ENCODE measurements around the gene IGDCC3. TPM values are rescaled to one million over a fixed set of nuclear protein-coding genes. Genes with fewer than 3 reads are reported as not detected.

IGDCC3 gene
- total and polyA plus RNA-seq, 10 of the 15 experiments (the other 5 are each of a cell fraction or from before 2014, with no cell fraction given) = 0.10 to 0.20 (median 0.15) TPM; not detected in 7

DNA sequence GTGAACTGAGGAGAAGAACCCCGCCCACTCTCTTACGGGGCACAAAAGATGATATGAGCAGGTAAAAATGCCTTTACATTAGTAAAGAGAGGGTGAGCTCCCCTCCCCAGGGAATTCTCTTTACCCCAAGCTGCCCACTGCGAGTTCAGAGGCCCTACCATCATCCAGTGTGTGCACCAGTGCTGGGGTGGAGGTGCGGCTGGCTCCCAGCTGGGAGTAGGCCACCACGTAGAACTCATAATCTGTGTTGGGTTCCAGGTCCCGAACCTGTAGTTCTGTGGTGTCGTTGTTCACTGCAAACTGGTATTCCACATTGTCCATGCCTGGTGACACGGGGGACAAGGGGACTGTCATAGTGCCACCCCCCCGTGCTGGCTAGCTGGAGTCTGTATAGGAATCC lies 17.1 kb upstream of the IGDCC3 start:
- intact Hi-C loops (cut with micrococcal nuclease; ENCODE audit: unreplicated experiment) (no loop called here), in situ Hi-C loops (cut with MboI) (no loop called here)
- 44% methylated on average over 9 of the region's 9 CpGs for WGBS (ENCODE audit: insufficient coverage, insufficient replicate concordance, low lambda C conversion rate, missing lambda C conversion rate)
- no peaks in the 10 kb centered on the region for H3K9me3 ChIP-seq (replicated peaks; ENCODE audit: control insufficient read depth, insufficient read depth, low read length)
- ChIA-PET SMC1A (ENCODE audit: uncharacterized antibody, unreplicated experiment) (interaction anchor here (0.5 to 1.2 kb wide), 2 partner anchors 81 to 118 kb away, joined by 3 read pairs; no protein-coding TSS in a partner anchor), CTCF (interaction anchor here (1.1 to 2.5 kb wide), 3 partner anchors 10 to 76 kb away, joined by 4 to 10 read pairs (median 9); no protein-coding TSS in a partner anchor), RAD21 (ENCODE audit: unreplicated experiment) (no interaction called here), POLR2A (no interaction called here)
- ATAC-seq = no peak
- no TSS peak for BruUV-seq (replicated peaks)
- no peaks in the 10 kb centered on the region for H3K4me1 ChIP-seq (ENCODE audit: control insufficient read depth, insufficient read depth, low read length)
- no peaks in the 10 kb centered on the region for H4K20me1 ChIP-seq (ENCODE audit: control insufficient read depth, insufficient read depth)
- no peak overlapping the region for H3K4me2 ChIP-seq (ENCODE audit: control insufficient read depth, insufficient read depth)
- no peak overlapping the region for H3K4me3 ChIP-seq
- no peaks in the 10 kb centered on the region for H3K36me3 ChIP-seq (ENCODE audit: control insufficient read depth in 2 of 2, insufficient read depth in 2 of 2, low read length in 1 of 2)
- FAIRE-seq = no peak
- no peak for DNase-seq (ENCODE audit: low read depth, low spot score)
- H3K79me2 ChIP-seq (ENCODE audit: control insufficient read depth, insufficient read depth, low read length) = no peaks in the 10 kb centered on the region
- H3K9ac ChIP-seq (ENCODE audit: control insufficient read depth, insufficient read depth, low read length) = no peak overlapping the region
- peaks cover 4% of the 10 kb centered on the region in 2 experiments for H3K27me3 ChIP-seq (replicated peaks in 1 of 2; ENCODE audit: control insufficient read depth in 2 of 2, insufficient read depth in 2 of 2, low read length in 1 of 2)
- no peak overlapping the region for H3K27ac ChIP-seq (ENCODE audit: control insufficient read depth, insufficient read depth)
- no peak overlapping the region for H2AFZ ChIP-seq (ENCODE audit: control insufficient read depth, low read depth, low read length)
- TF ChIP-seq, protein P1, sequence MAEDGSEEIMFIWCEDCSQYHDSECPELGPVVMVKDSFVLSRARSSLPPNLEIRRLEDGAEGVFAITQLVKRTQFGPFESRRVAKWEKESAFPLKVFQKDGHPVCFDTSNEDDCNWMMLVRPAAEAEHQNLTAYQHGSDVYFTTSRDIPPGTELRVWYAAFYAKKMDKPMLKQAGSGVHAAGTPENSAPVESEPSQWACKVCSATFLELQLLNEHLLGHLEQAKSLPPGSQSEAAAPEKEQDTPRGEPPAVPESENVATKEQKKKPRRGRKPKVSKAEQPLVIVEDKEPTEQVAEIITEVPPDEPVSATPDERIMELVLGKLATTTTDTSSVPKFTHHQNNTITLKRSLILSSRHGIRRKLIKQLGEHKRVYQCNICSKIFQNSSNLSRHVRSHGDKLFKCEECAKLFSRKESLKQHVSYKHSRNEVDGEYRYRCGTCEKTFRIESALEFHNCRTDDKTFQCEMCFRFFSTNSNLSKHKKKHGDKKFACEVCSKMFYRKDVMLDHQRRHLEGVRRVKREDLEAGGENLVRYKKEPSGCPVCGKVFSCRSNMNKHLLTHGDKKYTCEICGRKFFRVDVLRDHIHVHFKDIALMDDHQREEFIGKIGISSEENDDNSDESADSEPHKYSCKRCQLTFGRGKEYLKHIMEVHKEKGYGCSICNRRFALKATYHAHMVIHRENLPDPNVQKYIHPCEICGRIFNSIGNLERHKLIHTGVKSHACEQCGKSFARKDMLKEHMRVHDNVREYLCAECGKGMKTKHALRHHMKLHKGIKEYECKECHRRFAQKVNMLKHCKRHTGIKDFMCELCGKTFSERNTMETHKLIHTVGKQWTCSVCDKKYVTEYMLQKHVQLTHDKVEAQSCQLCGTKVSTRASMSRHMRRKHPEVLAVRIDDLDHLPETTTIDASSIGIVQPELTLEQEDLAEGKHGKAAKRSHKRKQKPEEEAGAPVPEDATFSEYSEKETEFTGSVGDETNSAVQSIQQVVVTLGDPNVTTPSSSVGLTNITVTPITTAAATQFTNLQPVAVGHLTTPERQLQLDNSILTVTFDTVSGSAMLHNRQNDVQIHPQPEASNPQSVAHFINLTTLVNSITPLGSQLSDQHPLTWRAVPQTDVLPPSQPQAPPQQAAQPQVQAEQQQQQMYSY (CRISPR knock-in tag; IDR thresholded peaks at IDR 0.05) = no peak
- TF ChIP-seq SP1 (IDR thresholded peaks at IDR 0.05; ENCODE audit: low read depth, low read length) (no peak), NR2C1 (IDR thresholded peaks at IDR 0.05) (no peak), CREM (IDR thresholded peaks at IDR 0.05; ENCODE audit: low read depth) (no peak), KDM1A (IDR thresholded peaks at IDR 0.05; ENCODE audit: borderline replicate concordance) (no peak), POLR2A (IDR thresholded peaks at IDR 0.05; ENCODE audit: low read depth, low read length) (no peak), MEF2B (IDR thresholded peaks at IDR 0.05; ENCODE audit: partially characterized antibody, poor library complexity, severe bottlenecking) (no peak)
- TF ChIP-seq, protein P2, sequence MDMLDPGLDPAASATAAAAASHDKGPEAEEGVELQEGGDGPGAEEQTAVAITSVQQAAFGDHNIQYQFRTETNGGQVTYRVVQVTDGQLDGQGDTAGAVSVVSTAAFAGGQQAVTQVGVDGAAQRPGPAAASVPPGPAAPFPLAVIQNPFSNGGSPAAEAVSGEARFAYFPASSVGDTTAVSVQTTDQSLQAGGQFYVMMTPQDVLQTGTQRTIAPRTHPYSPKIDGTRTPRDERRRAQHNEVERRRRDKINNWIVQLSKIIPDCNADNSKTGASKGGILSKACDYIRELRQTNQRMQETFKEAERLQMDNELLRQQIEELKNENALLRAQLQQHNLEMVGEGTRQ (IDR thresholded peaks at IDR 0.05; ENCODE audit: borderline replicate concordance, low read depth, low read length) = no peak
- TF ChIP-seq, protein P3, sequence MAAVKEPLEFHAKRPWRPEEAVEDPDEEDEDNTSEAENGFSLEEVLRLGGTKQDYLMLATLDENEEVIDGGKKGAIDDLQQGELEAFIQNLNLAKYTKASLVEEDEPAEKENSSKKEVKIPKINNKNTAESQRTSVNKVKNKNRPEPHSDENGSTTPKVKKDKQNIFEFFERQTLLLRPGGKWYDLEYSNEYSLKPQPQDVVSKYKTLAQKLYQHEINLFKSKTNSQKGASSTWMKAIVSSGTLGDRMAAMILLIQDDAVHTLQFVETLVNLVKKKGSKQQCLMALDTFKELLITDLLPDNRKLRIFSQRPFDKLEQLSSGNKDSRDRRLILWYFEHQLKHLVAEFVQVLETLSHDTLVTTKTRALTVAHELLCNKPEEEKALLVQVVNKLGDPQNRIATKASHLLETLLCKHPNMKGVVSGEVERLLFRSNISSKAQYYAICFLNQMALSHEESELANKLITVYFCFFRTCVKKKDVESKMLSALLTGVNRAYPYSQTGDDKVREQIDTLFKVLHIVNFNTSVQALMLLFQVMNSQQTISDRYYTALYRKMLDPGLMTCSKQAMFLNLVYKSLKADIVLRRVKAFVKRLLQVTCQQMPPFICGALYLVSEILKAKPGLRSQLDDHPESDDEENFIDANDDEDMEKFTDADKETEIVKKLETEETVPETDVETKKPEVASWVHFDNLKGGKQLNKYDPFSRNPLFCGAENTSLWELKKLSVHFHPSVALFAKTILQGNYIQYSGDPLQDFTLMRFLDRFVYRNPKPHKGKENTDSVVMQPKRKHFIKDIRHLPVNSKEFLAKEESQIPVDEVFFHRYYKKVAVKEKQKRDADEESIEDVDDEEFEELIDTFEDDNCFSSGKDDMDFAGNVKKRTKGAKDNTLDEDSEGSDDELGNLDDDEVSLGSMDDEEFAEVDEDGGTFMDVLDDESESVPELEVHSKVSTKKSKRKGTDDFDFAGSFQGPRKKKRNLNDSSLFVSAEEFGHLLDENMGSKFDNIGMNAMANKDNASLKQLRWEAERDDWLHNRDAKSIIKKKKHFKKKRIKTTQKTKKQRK (IDR thresholded peaks at IDR 0.05; ENCODE audit: low read depth, low read length) = no peak
- TF ChIP-seq, protein P4, sequence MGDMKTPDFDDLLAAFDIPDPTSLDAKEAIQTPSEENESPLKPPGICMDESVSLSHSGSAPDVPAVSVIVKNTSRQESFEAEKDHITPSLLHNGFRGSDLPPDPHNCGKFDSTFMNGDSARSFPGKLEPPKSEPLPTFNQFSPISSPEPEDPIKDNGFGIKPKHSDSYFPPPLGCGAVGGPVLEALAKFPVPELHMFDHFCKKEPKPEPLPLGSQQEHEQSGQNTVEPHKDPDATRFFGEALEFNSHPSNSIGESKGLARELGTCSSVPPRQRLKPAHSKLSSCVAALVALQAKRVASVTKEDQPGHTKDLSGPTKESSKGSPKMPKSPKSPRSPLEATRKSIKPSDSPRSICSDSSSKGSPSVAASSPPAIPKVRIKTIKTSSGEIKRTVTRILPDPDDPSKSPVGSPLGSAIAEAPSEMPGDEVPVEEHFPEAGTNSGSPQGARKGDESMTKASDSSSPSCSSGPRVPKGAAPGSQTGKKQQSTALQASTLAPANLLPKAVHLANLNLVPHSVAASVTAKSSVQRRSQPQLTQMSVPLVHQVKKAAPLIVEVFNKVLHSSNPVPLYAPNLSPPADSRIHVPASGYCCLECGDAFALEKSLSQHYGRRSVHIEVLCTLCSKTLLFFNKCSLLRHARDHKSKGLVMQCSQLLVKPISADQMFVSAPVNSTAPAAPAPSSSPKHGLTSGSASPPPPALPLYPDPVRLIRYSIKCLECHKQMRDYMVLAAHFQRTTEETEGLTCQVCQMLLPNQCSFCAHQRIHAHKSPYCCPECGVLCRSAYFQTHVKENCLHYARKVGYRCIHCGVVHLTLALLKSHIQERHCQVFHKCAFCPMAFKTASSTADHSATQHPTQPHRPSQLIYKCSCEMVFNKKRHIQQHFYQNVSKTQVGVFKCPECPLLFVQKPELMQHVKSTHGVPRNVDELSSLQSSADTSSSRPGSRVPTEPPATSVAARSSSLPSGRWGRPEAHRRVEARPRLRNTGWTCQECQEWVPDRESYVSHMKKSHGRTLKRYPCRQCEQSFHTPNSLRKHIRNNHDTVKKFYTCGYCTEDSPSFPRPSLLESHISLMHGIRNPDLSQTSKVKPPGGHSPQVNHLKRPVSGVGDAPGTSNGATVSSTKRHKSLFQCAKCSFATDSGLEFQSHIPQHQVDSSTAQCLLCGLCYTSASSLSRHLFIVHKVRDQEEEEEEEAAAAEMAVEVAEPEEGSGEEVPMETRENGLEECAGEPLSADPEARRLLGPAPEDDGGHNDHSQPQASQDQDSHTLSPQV (IDR thresholded peaks at IDR 0.05) = no peak
- TF ChIP-seq, protein P5, sequence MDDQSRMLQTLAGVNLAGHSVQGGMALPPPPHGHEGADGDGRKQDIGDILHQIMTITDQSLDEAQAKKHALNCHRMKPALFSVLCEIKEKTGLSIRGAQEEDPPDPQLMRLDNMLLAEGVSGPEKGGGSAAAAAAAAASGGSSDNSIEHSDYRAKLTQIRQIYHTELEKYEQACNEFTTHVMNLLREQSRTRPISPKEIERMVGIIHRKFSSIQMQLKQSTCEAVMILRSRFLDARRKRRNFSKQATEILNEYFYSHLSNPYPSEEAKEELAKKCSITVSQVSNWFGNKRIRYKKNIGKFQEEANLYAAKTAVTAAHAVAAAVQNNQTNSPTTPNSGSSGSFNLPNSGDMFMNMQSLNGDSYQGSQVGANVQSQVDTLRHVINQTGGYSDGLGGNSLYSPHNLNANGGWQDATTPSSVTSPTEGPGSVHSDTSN (IDR thresholded peaks at IDR 0.05; ENCODE audit: insufficient replicate concordance, low read depth, low read length) = no peak
